Measurements from ENCODE around the gene XPR1. TPM values are rescaled to one million over a fixed set of nuclear protein-coding genes. Genes with fewer than 3 reads are reported as not detected.
"Not testable (repeated sequence)": the region's sequence is repeated elsewhere in the genome, so short reads cannot be mapped to it uniquely, and the experiment has no call there.

The XPR1 gene
- total and polyA plus RNA-seq, 2 of the 8 experiments (the other 6 are each of a cell fraction or from before 2014, with no cell fraction given): 28.6 to 43.9 TPM

DNA sequence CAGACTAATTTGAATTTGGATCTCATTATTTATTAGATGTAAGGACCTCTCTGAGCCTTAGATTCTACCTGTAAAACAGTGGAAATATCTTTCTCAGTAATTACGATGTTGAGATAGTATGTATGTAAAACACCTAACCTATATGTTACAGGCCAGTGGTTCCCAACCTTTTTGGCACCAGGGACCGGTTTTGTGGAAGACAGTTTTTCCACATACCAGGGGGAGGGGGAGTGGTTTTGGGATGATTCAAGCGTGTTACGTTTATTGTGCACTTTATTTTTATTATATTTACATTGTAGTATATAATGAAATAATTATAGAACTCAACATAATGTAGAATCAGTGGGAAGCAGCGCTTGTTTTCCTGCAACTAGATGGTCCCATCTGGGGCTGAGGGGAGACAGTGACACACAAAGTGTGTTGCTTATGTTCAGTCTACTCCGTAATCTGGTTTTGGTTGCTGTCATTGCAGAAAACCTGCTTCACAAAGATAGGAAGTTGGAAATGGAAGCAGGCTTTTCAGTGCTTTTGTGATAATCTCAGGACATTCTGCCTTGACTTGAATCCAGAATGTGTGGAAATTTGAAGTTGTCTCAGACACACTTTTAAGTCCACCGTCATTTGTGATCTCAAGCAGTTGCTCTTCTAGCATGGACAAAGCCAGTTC, 12.8 kb downstream of the XPR1 start (continued):
- TF ChIP-seq GTF2F1 (IDR thresholded peaks at IDR 0.05; ENCODE audit: borderline replicate concordance, low read depth, low read length): no peak
- no peak for TF ChIP-seq SAP30 (IDR thresholded peaks at IDR 0.05; ENCODE audit: insufficient read depth, insufficient replicate concordance, low read length)
- no peak for TF ChIP-seq CHD1 (IDR thresholded peaks at IDR 0.05; ENCODE audit: low read depth, low read length)
- no peak for TF ChIP-seq SRF (IDR thresholded peaks at IDR 0.05; ENCODE audit: low read depth, low read length)
- no peak for TF ChIP-seq CBX8 (IDR thresholded peaks at IDR 0.05; ENCODE audit: borderline replicate concordance, low read depth, low read length)

DNA sequence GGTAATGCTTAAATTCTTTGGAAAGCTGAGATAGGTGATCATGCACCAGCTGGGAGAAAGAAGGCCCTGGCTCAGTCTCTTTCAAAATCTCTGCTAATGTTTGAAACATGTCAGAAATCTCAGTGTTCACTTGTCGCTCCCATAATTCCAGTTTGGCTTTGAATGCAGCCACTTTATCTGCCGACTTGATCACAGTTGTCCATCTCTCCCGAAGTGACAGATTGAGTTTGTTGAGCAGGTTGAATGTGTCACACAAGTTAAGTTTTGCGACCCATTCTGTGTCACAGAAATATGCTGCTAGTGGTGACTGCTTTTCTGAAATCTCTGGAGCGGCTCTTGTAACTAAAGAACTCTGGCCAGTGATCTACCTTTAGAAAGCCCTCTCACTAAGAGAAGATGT, 13.4 kb downstream of the XPR1 start:
- H4K5ac ChIP-seq (ENCODE audit: insufficient read length, low read depth, low read length); H3K27ac ChIP-seq (ENCODE audit: low read depth, low read length); H3K27me3 ChIP-seq (replicated peaks in 1 of 4; ENCODE audit: control insufficient read depth in 3 of 4, extremely low read depth in 1 of 4, insufficient read depth in 3 of 4, low read length in 3 of 4); H3K18ac ChIP-seq (ENCODE audit: extremely low read depth, low read length); H3K9ac ChIP-seq (replicated peaks in 1 of 4; ENCODE audit: extremely low read depth in 1 of 4, low read depth in 3 of 4, low read length in 3 of 4); H2AFZ ChIP-seq (ENCODE audit: low read length); H4K91ac ChIP-seq (replicated peaks; ENCODE audit: insufficient read length, low read length); H2BK120ac ChIP-seq (replicated peaks; ENCODE audit: low read depth, low read length); H2BK15ac ChIP-seq (ENCODE audit: low read length); H2BK5ac ChIP-seq (ENCODE audit: low read depth, low read length); H3K4ac ChIP-seq (replicated peaks; ENCODE audit: insufficient read length, low read depth, low read length); H3K14ac ChIP-seq (ENCODE audit: insufficient read length); H4K8ac ChIP-seq (ENCODE audit: extremely low read depth, insufficient read depth, low read length); H3K23ac ChIP-seq (ENCODE audit: insufficient read length); H4K20me1 ChIP-seq (replicated peaks in 1 of 2; ENCODE audit: control insufficient read depth in 1 of 2, insufficient read depth in 2 of 2, low read length in 2 of 2); H2AK5ac ChIP-seq (ENCODE audit: low read depth, low read length); POLR2A ChIA-PET (ENCODE audit: partially characterized antibody); H3K79me1 ChIP-seq (ENCODE audit: low read depth, low read length); H3K23me2 ChIP-seq (ENCODE audit: low read depth, low read length); H2BK20ac ChIP-seq (ENCODE audit: low read length); FAIRE-seq; H2BK12ac ChIP-seq (ENCODE audit: low read depth, low read length); DNase-seq (ENCODE audit: low read depth in 1 of 2, low spot score in 2 of 2); H3K56ac ChIP-seq (replicated peaks; ENCODE audit: insufficient read length, low read depth, low read length); H3K4me2 ChIP-seq (ENCODE audit: insufficient read depth in 1 of 2, low read depth in 2 of 2, low read length in 2 of 2); H3K4me1 ChIP-seq (replicated peaks in 1 of 4; ENCODE audit: control insufficient read depth in 3 of 4, insufficient read depth in 4 of 4, low read length in 3 of 4); H3K4me3 ChIP-seq (ENCODE audit: extremely low read depth in 1 of 4, insufficient read depth in 2 of 4, low read depth in 3 of 4, low read length in 4 of 4); H3K36me3 ChIP-seq (ENCODE audit: control insufficient read depth in 2 of 4, insufficient read depth in 4 of 4, low read length in 3 of 4); H3K9me3 ChIP-seq (ENCODE audit: insufficient read depth in 2 of 2, low read depth in 1 of 2, low read length in 1 of 2): not testable (repeated sequence)
- peaks cover 4 to 56% of the 10 kb centered on the region in 2 experiments; a peak in 2 of 4 replicates for H3K79me2 ChIP-seq (ENCODE audit: control insufficient read depth in 1 of 2, insufficient read depth in 2 of 2, low read length in 2 of 2)
- CTCF ChIA-PET (ENCODE audit: partially characterized antibody): interaction anchor here (1.7 kb wide), 1 partner anchor 9 kb away, joined by 8 read pairs; no protein-coding TSS in a partner anchor
- WGBS, 2 experiments (ENCODE audit: extremely low coverage in 1 of 2, insufficient coverage in 1 of 2, insufficient read length in 1 of 2, insufficient replicate concordance in 2 of 2, low coverage in 1 of 2, low lambda C conversion rate in 2 of 2, missing lambda C conversion rate in 1 of 2): 96% methylated on average over 5 of the region's 5 CpGs; no CpG with 5 or more reads in 1 of the 2 experiments

Data from H1 (cell line).